Endothelial cell (in vitro differentiated cells): Measurements from ENCODE around the gene C1orf159. TPM values are rescaled to one million over a fixed set of nuclear protein-coding genes. Genes with fewer than 3 reads are reported as not detected.
A peak's percentile ranks its signal among the peaks of the same experiment; 100 is the strongest.

Source experiments
- DNase-seq: peaks from one replicate; pipeline ENCODE4 v3.0.0; 2021; ENCODE audit warnings: low spot score
- H3K27ac Mint-ChIP-seq: one replicate; pipeline ENCODE4 v1.8.0; 2021; ENCODE audit warnings: mixed read lengths, inconsistent platforms; ENCODE audit not compliant: unreplicated experiment
- H3K27me3 Mint-ChIP-seq: one replicate; pipeline ENCODE4 v1.8.0; 2021; ENCODE audit warnings: mild to moderate bottlenecking, moderate library complexity, mixed read lengths, inconsistent platforms; ENCODE audit not compliant: unreplicated experiment
- H3K36me3 Mint-ChIP-seq: one replicate; pipeline ENCODE4 v1.8.0; 2021; ENCODE audit warnings: mild to moderate bottlenecking, low read depth, mixed read lengths, inconsistent platforms; ENCODE audit not compliant: unreplicated experiment
- H3K4me1 Mint-ChIP-seq: one replicate; pipeline ENCODE4 v1.8.0; 2021; ENCODE audit warnings: mild to moderate bottlenecking, mixed read lengths, inconsistent platforms; ENCODE audit not compliant: unreplicated experiment
- H3K4me3 Mint-ChIP-seq: one replicate; pipeline ENCODE4 v1.8.0; 2021; ENCODE audit warnings: mild to moderate bottlenecking, mixed read lengths, inconsistent platforms; ENCODE audit not compliant: unreplicated experiment
- H3K9me3 Mint-ChIP-seq: one replicate; pipeline ENCODE4 v1.8.0; 2021; ENCODE audit warnings: mixed read lengths, inconsistent platforms; ENCODE audit not compliant: unreplicated experiment
- CTCF ChIP-seq: fragments of 200-600 bp; sonication (generic); IDR thresholded peaks from one replicate; pipeline ENCODE4 v1.5.0; 2021; ENCODE audit warnings: antibody characterized with exemption; ENCODE audit not compliant: unreplicated experiment
- total RNA-seq: library from RNA; stranded (reverse); fragmentation: NEBNext Ultra II Directional; extraction: Animal tissue kit (Norgen Biotek cat#: 25700); gene quantifications from one replicate; pipeline ENCODE4 v1.2.1, GENCODE V29; 2021; ENCODE audit not compliant: unreplicated experiment

C1orf159 gene
- total RNA-seq, 1 donor from 2014 or later, result 16.6 TPM

- peaks cover 3% of the 10 kb centered on the region for H3K27me3 Mint-ChIP-seq
- no peak for DNase-seq
- no peaks in the 10 kb centered on the region for H3K4me1 Mint-ChIP-seq
- no peak for TF ChIP-seq CTCF
- H3K4me3 Mint-ChIP-seq, result no peak overlapping the region
- H3K36me3 Mint-ChIP-seq, result no peaks in the 10 kb centered on the region
- no peaks in the 10 kb centered on the region for H3K9me3 Mint-ChIP-seq
- H3K27ac Mint-ChIP-seq, result no peak overlapping the region
Measured at GRCh38 chr1:1137256-1138045, 21.6 kb upstream of the C1orf159 start.

GRCh38 chr1:1136547-1137230 lies 20.8 kb upstream of the C1orf159 start:
- no peak for TF ChIP-seq CTCF
- H3K4me3 Mint-ChIP-seq, result no peak overlapping the region
- peaks cover 3% of the 10 kb centered on the region for H3K27me3 Mint-ChIP-seq
- H3K27ac Mint-ChIP-seq, result no peak overlapping the region
- H3K36me3 Mint-ChIP-seq, result no peaks in the 10 kb centered on the region
- H3K9me3 Mint-ChIP-seq, result no peaks in the 10 kb centered on the region
- DNase-seq, result no peak
- H3K4me1 Mint-ChIP-seq, result no peaks in the 10 kb centered on the region

- DNase-seq, result no peak
- Mint-ChIP-seq H3K36me3 (no peaks in the 10 kb centered on the region), H3K27ac (peak overlapping the region; percentile 18), H3K4me3 (no peak overlapping the region), H3K27me3 (peaks cover 3% of the 10 kb centered on the region), H3K4me1 (no peaks in the 10 kb centered on the region), H3K9me3 (no peaks in the 10 kb centered on the region)
- no peak for TF ChIP-seq CTCF
Measured at GRCh38 chr1:1135339-1136136, 19.6 kb upstream of the C1orf159 start.

GRCh38 chr1:1134300-1134970 lies 18.5 kb upstream of the C1orf159 start:
- Mint-ChIP-seq H3K4me1 (no peaks in the 10 kb centered on the region), H3K4me3 (no peak overlapping the region), H3K9me3 (no peaks in the 10 kb centered on the region), H3K27me3 (peaks cover 3% of the 10 kb centered on the region), H3K36me3 (no peaks in the 10 kb centered on the region), H3K27ac (no peak overlapping the region)
- no peak for DNase-seq
- TF ChIP-seq CTCF, result no peak
